H9 (cell line): Measurements from ENCODE around the gene SCYGR7. TPM values are rescaled to one million over a fixed set of nuclear protein-coding genes. Genes with fewer than 3 reads are reported as not detected.

Source experiments
- DNase-seq: peaks from one replicate; pipeline ENCODE4 v3.0.0-alpha.2; 2017
- H2AFZ ChIP-seq: one replicate; pipeline ENCODE4 v1.6.1; 2013; ENCODE audit warnings: mild to moderate bottlenecking, low read length, control low read depth, moderate library complexity
- H2AK5ac ChIP-seq: 2 replicates; pipeline ENCODE4 v1.6.1; 2013; ENCODE audit warnings: low read length, control low read depth, mixed read lengths; ENCODE audit not compliant: insufficient read length
- H2BK120ac ChIP-seq: one replicate; pipeline ENCODE4 v1.6.1; 2013; ENCODE audit warnings: low read depth, mild to moderate bottlenecking, low read length, control low read depth, inconsistent platforms; ENCODE audit not compliant: poor library complexity, severe bottlenecking
- H2BK12ac ChIP-seq: 2 replicates; pipeline ENCODE4 v1.6.1; 2013; ENCODE audit warnings: low read length, control low read depth, mixed read lengths, low read depth; ENCODE audit not compliant: insufficient read length
- H2BK15ac ChIP-seq: 2 replicates; pipeline ENCODE4 v1.6.1; 2013; ENCODE audit warnings: low read depth, low read length, control low read depth
- H2BK20ac ChIP-seq: one replicate; pipeline ENCODE4 v1.6.1; 2013; ENCODE audit warnings: low read depth, mild to moderate bottlenecking, low read length, control low read depth, inconsistent platforms; ENCODE audit not compliant: poor library complexity, severe bottlenecking
- H2BK5ac ChIP-seq: 2 replicates; pipeline ENCODE4 v1.6.1; 2013; ENCODE audit warnings: low read length, control low read depth, mixed read lengths; ENCODE audit not compliant: insufficient read length
- H3K14ac ChIP-seq: 2 replicates; pipeline ENCODE4 v1.6.1; 2013; ENCODE audit warnings: low read length, control low read depth; ENCODE audit not compliant: insufficient read depth
- H3K18ac ChIP-seq: 2 replicates; pipeline ENCODE4 v1.6.1; 2013; ENCODE audit warnings: low read depth, mild to moderate bottlenecking, mixed read lengths, low read length, control low read depth; ENCODE audit not compliant: insufficient read length
- H3K23ac ChIP-seq: 2 replicates; pipeline ENCODE4 v1.6.1; 2013; ENCODE audit warnings: low read length, control low read depth, mixed read lengths, low read depth; ENCODE audit not compliant: insufficient read length
- H3K23me2 ChIP-seq: 2 replicates; pipeline ENCODE4 v1.6.1; 2013; ENCODE audit warnings: low read depth, mild to moderate bottlenecking, mixed read lengths, low read length, control low read depth; ENCODE audit not compliant: insufficient read length, poor library complexity, severe bottlenecking
- H3K27ac ChIP-seq: 2 replicates; pipeline ENCODE4 v1.5.1; 2013; ENCODE audit warnings: low read length, control low read depth, mixed read lengths, low read depth; ENCODE audit not compliant: insufficient read length
- H3K27me3 ChIP-seq: 2 replicates; pipeline ENCODE4 v1.6.1; 2013; ENCODE audit warnings: low read length, control low read depth, inconsistent platforms; ENCODE audit not compliant: insufficient read depth
- H3K4ac ChIP-seq: 2 replicates; pipeline ENCODE4 v1.6.1; 2013; ENCODE audit warnings: low read depth, mild to moderate bottlenecking, control low read depth, inconsistent platforms, low read length, moderate library complexity
- H3K4me1 ChIP-seq: 2 replicates; pipeline ENCODE4 v1.6.1; 2013; ENCODE audit warnings: low read length, control low read depth, inconsistent platforms; ENCODE audit not compliant: insufficient read depth
- H3K4me2 ChIP-seq: 2 replicates; pipeline ENCODE4 v1.6.1; 2013; ENCODE audit warnings: low read length, control low read depth, mixed read lengths; ENCODE audit not compliant: insufficient read length, insufficient read depth
- H3K56ac ChIP-seq: 2 replicates; pipeline ENCODE4 v1.6.1; 2013; ENCODE audit warnings: low read depth, mild to moderate bottlenecking, mixed read lengths, low read length, control low read depth; ENCODE audit not compliant: insufficient read length
- H3K79me1 ChIP-seq: 2 replicates; pipeline ENCODE4 v1.6.1; 2013; ENCODE audit warnings: low read depth, mild to moderate bottlenecking, moderate library complexity, low read length, control low read depth, inconsistent platforms; ENCODE audit not compliant: insufficient read depth, poor library complexity, severe bottlenecking
- H3K79me2 ChIP-seq: 2 replicates; pipeline ENCODE4 v1.6.1; 2013; ENCODE audit warnings: low read length, control low read depth, inconsistent platforms; ENCODE audit not compliant: insufficient read depth
- H3K9ac ChIP-seq: 2 replicates; pipeline ENCODE4 v1.6.1; 2013; ENCODE audit warnings: low read length, control low read depth, mixed read lengths; ENCODE audit not compliant: insufficient read length; ENCODE audit errors: extremely low read depth
- H3K9me3 ChIP-seq: one replicate; pipeline ENCODE4 v1.6.1; 2013; ENCODE audit warnings: low read depth, low read length, inconsistent platforms; ENCODE audit not compliant: control insufficient read depth
- H3T11ph ChIP-seq: one replicate; pipeline ENCODE4 v1.6.1; 2013; ENCODE audit warnings: mild to moderate bottlenecking, low read length, control low read depth, inconsistent platforms
- H4K20me1 ChIP-seq: one replicate; pipeline ENCODE4 v1.6.1; 2013; ENCODE audit not compliant: control insufficient read depth, insufficient read length, insufficient read depth
- H4K5ac ChIP-seq: 2 replicates; pipeline ENCODE4 v1.6.1; 2013; ENCODE audit warnings: low read depth, mild to moderate bottlenecking, mixed read lengths, low read length, control low read depth; ENCODE audit not compliant: insufficient read length
- H4K8ac ChIP-seq: replicated peaks from 2 replicates; pipeline ENCODE4 v1.6.1; 2013; ENCODE audit warnings: low read length, control low read depth, mixed read lengths, low read depth; ENCODE audit not compliant: insufficient read length
- H4K91ac ChIP-seq: 2 replicates; pipeline ENCODE4 v1.6.1; 2013; ENCODE audit warnings: low read depth, mild to moderate bottlenecking, moderate library complexity, mixed read lengths, low read length, control low read depth; ENCODE audit not compliant: insufficient read length
- H3K27ac Mint-ChIP-seq, 3 experiments: 2 replicates in 2 of 3; 3 replicates in 1 of 3; pipeline ENCODE4 v1.8.0; 2020 to 2021; ENCODE audit warnings: mixed read lengths in 3 of 3, mild to moderate bottlenecking in 1 of 3, moderate library complexity in 1 of 3
- H3K27me3 Mint-ChIP-seq: 2 replicates; pipeline ENCODE4 v1.8.0; 2021; ENCODE audit warnings: low read depth, mild to moderate bottlenecking, moderate library complexity, mixed read lengths
- H3K36me3 Mint-ChIP-seq, 3 experiments: 2 replicates in 2 of 3; 3 replicates in 1 of 3; pipeline ENCODE4 v1.8.0; 2020 to 2021; ENCODE audit warnings: low read depth in 3 of 3, mixed read lengths in 3 of 3; ENCODE audit not compliant: insufficient read depth in 1 of 3
- H3K4me1 Mint-ChIP-seq, 2 experiments: 2 replicates each; pipeline ENCODE4 v1.8.0; 2020; ENCODE audit warnings: mixed read lengths in 2 of 2
- H3K4me3 Mint-ChIP-seq, 2 experiments: 2 replicates in 1 of 2; 3 replicates in 1 of 2; pipeline ENCODE4 v1.8.0; 2020 to 2021; ENCODE audit warnings: mild to moderate bottlenecking in 2 of 2, mixed read lengths in 2 of 2, moderate library complexity in 1 of 2
- H3K9me3 Mint-ChIP-seq, 2 experiments: 2 replicates in 1 of 2; 3 replicates in 1 of 2; pipeline ENCODE4 v1.8.0; 2020; ENCODE audit warnings: mild to moderate bottlenecking in 2 of 2, mixed read lengths in 2 of 2, moderate library complexity in 1 of 2
- WGBS: extraction: QIAGEN DNeasy Blood & Tissue Kit; methylation state at CpG from one replicate; pipeline ENCODE4 v1.1.7; 2013; ENCODE audit warnings: missing lambda C conversion rate, low lambda C conversion rate, mixed read lengths; ENCODE audit not compliant: insufficient read length; ENCODE audit errors: extremely low coverage; 5-methylcytosine and 5-hydroxymethylcytosine counted together
- total RNA-seq: library from RNA; stranded (reverse); gene quantifications from 2 replicates; pipeline ENCODE4 v1.2.1, GENCODE V29; 2021
- TF ChIP-seq, protein P1 (sequence below): fragments of 200-600 bp; sonication (generic); conservative IDR thresholded peaks from 3 replicates; pipeline ENCODE4 v1.8.0; 2021; ENCODE audit warnings: antibody characterized with exemption, mild to moderate bottlenecking

The SCYGR7 gene
- total RNA-seq, 1 experiment from 2014 or later = not detected

DNA sequence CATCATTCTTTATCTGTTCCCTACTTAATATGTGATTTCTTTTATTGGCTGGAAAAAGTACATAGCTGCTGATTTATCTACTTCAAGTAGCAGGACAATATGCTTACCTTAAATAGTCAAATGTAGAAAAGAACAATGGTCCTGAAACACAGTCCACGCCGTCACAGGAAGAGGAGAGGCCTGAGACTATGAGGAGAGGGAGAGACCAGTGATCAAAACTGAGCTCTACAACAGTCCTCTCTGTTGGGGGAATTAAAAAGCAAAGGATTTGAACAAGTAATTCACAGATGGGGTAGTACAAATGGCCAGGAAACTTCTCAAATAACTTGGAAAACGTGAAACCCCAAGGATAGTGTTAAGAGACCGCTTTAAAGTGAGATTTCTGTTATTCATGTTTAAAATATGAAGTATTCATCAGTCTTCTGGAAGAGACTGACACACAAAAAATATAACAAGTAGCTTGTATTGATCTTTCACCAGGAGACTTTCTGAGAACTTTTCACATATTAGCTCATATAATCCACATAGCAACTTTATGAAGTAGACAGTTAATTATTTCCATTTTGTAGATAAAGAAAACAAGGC is 37.7 kb downstream of the SCYGR7 start:
- no peaks in the 10 kb centered on the region for H3K4me1 ChIP-seq
- no peak overlapping the region for H4K8ac ChIP-seq
- no peaks in the 10 kb centered on the region for H4K20me1 ChIP-seq
- H3K79me2 ChIP-seq = no peaks in the 10 kb centered on the region
- H2BK5ac ChIP-seq = no peak overlapping the region
- no peak for DNase-seq
- no peak overlapping the region for H3K4ac ChIP-seq
- H2BK15ac ChIP-seq = no peak overlapping the region
- no peak overlapping the region for H3T11ph ChIP-seq
- Mint-ChIP-seq H3K27ac (no peak overlapping the region), H3K4me1 (peaks cover 0 to 1% of the 10 kb centered on the region in 2 experiments; a peak in 3 of 4 replicates), H3K27me3 (no peaks in the 10 kb centered on the region), H3K36me3 (no peaks in the 10 kb centered on the region), H3K4me3 (no peak overlapping the region), H3K9me3 (no peaks in the 10 kb centered on the region; a peak in 1 of 5 replicates)
- TF ChIP-seq, protein P1, sequence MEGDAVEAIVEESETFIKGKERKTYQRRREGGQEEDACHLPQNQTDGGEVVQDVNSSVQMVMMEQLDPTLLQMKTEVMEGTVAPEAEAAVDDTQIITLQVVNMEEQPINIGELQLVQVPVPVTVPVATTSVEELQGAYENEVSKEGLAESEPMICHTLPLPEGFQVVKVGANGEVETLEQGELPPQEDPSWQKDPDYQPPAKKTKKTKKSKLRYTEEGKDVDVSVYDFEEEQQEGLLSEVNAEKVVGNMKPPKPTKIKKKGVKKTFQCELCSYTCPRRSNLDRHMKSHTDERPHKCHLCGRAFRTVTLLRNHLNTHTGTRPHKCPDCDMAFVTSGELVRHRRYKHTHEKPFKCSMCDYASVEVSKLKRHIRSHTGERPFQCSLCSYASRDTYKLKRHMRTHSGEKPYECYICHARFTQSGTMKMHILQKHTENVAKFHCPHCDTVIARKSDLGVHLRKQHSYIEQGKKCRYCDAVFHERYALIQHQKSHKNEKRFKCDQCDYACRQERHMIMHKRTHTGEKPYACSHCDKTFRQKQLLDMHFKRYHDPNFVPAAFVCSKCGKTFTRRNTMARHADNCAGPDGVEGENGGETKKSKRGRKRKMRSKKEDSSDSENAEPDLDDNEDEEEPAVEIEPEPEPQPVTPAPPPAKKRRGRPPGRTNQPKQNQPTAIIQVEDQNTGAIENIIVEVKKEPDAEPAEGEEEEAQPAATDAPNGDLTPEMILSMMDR = no peak
- no peak overlapping the region for H3K27ac ChIP-seq
- no peaks in the 10 kb centered on the region for H3K23me2 ChIP-seq
- no peak overlapping the region for H3K14ac ChIP-seq
- H4K91ac ChIP-seq = no peak overlapping the region
- no peak overlapping the region for H3K9ac ChIP-seq
- no peaks in the 10 kb centered on the region for H3K9me3 ChIP-seq
- H2BK12ac ChIP-seq = no peak overlapping the region
- H2BK20ac ChIP-seq = no peak overlapping the region
- H3K23ac ChIP-seq = no peak overlapping the region
- no peak overlapping the region for H2BK120ac ChIP-seq
- H3K56ac ChIP-seq = no peak overlapping the region
- H3K79me1 ChIP-seq = no peaks in the 10 kb centered on the region
- no peak overlapping the region for H3K4me2 ChIP-seq
- WGBS = no CpG with 5 or more reads among the region's 4 CpGs
- H4K5ac ChIP-seq = no peak overlapping the region
- no peak overlapping the region for H2AK5ac ChIP-seq
- no peak overlapping the region for H2AFZ ChIP-seq
- no peaks in the 10 kb centered on the region for H3K27me3 ChIP-seq
- no peak overlapping the region for H3K18ac ChIP-seq
